ENCODE measurements around the gene TCF15.
"Not testable (repeated sequence)": the region's sequence is repeated elsewhere in the genome, so short reads cannot be mapped to it uniquely, and the experiment has no call there.

Gene TCF15

GRCh38 chr20:609371-609964 is 641 bp downstream of the TCF15 start:
- DNase-seq: no peak

- DNase-seq: no peak
Measured at GRCh38 chr20:608970-609369, 1.1 kb downstream of the TCF15 start.

- no peak for DNase-seq
Measured at GRCh38 chr20:607476-607875, 2.6 kb downstream of the TCF15 start.

GRCh38 chr20:605237-605636 is 4.9 kb downstream of the TCF15 start:
- DNase-seq: no peak

GRCh38 chr20:603116-603640 is 6.9 kb downstream of the TCF15 start:
- DNase-seq: no peak

GRCh38 chr20:602111-602970 is 7.8 kb downstream of the TCF15 start:
- DNase-seq: no peak

GRCh38 chr20:600736-601135 is 9.4 kb downstream of the TCF15 start:
- no peak for DNase-seq

- DNase-seq: no peak
Measured at GRCh38 chr20:600141-600540, 10.0 kb downstream of the TCF15 start.

GRCh38 chr20:598133-598850 is 11.8 kb downstream of the TCF15 start:
- no peak for DNase-seq

- no peak for DNase-seq
Measured at GRCh38 chr20:597560-597959, 12.5 kb downstream of the TCF15 start.

GRCh38 chr20:595330-596308 is 14.5 kb downstream of the TCF15 start:
- no peak for DNase-seq

- DNase-seq: no peak
Measured at GRCh38 chr20:592506-592905, 17.6 kb downstream of the TCF15 start.

- DNase-seq: no peak
Measured at GRCh38 chr20:591941-592340, 18.2 kb downstream of the TCF15 start.

- DNase-seq: peak; percentile 45
Measured at GRCh38 chr20:588932-589672, 21.0 kb downstream of the TCF15 start.

- no peak for DNase-seq
Measured at GRCh38 chr20:588476-588875, 21.6 kb downstream of the TCF15 start.

- no peak for DNase-seq
Measured at GRCh38 chr20:584971-585301, 25.2 kb downstream of the TCF15 start.

GRCh38 chr20:584161-584970 is 25.7 kb downstream of the TCF15 start:
- peak; percentile 86 for DNase-seq

GRCh38 chr20:582204-582603 is 27.9 kb downstream of the TCF15 start:
- no peak for DNase-seq

GRCh38 chr20:578940-579690 is 31.0 kb downstream of the TCF15 start:
- not testable (repeated sequence) for DNase-seq

GRCh38 chr20:577167-577791 is 32.8 kb downstream of the TCF15 start:
- peak; percentile 72 for DNase-seq
